Activated B cell treated with CpG ODN at 0.5 μM for 24 hours (primary cell): Measurements from ENCODE around the gene POLR2A. TPM values are rescaled to one million over a fixed set of nuclear protein-coding genes. Genes with fewer than 3 reads are reported as not detected.
A peak's percentile ranks its signal among the peaks of the same experiment; 100 is the strongest.

Source experiments
- ATAC-seq: fragments of 200-7000 bp; cut with Tn5 transposase; one replicate; pipeline ENCODE4 v1.10.0; 2021; ENCODE audit warnings: low read depth, mild to moderate bottlenecking, moderate library complexity
- CTCF ChIA-PET: fragments of 350-600 bp; sonication (Branson Sonifier 250); formaldehyde crosslinking; loops from one replicate; lab custom pipeline; 2021; ENCODE audit warnings: antibody characterized with exemption; lab: Charles Lee
- POLR2A ChIA-PET: fragments of 350-600 bp; sonication (Branson Sonifier 250); formaldehyde crosslinking; loops from one replicate; lab custom pipeline; 2021; ENCODE audit warnings: antibody characterized with exemption; lab: Charles Lee
- DNase-seq: peaks from one replicate; pipeline ENCODE4 v3.0.0; 2022
- H3K27ac Mint-ChIP-seq: one replicate; pipeline ENCODE4 v1.8.0; 2020; ENCODE audit warnings: mixed read lengths
- H3K27me3 Mint-ChIP-seq: one replicate; pipeline ENCODE4 v1.8.0; 2021; ENCODE audit warnings: mixed read lengths
- H3K36me3 Mint-ChIP-seq: one replicate; pipeline ENCODE4 v1.8.0; 2021; ENCODE audit warnings: low read depth, mixed read lengths
- H3K4me1 Mint-ChIP-seq: one replicate; pipeline ENCODE4 v1.8.0; 2021; ENCODE audit warnings: mixed read lengths
- H3K4me3 Mint-ChIP-seq: one replicate; pipeline ENCODE4 v1.8.0; 2020; ENCODE audit warnings: mild to moderate bottlenecking, mixed read lengths
- H3K9me3 Mint-ChIP-seq: one replicate; pipeline ENCODE4 v1.8.0; 2020; ENCODE audit warnings: mixed read lengths
- intact Hi-C: fragments of 100-400 bp; cut with micrococcal nuclease; formaldehyde crosslinking; loops from one replicate; pipeline ENCODE4 v1.15.1; 2024
- total RNA-seq: library from RNA; stranded (reverse); gene quantifications from 2 replicates; pipeline ENCODE4 v1.2.3, GENCODE V29; 2022
- TF ChIP-seq, protein P1 (sequence below): fragments of 200-600 bp; IDR thresholded peaks from one replicate; pipeline ENCODE4 v1.8.0; 2022; ENCODE audit warnings: antibody characterized with exemption, mild to moderate bottlenecking

The POLR2A gene
- total RNA-seq, 1 donor from 2014 or later: 162 TPM

DNA sequence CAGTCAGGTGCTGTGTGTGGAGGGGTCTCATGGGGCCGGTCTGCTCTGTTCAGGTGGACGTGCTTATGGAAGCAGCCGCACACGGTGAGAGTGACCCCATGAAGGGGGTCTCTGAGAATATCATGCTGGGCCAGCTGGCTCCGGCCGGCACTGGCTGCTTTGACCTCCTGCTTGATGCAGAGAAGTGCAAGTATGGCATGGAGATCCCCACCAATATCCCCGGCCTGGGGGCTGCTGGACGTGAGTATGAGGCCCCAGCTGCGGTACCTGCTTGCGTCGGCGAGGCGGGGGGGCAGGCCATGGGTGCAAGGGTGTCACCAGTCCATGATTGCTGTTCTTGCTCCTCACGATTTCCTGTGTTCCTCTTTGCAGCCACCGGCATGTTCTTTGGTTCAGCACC is 27.9 kb downstream of the POLR2A start:
- H3K4me3 Mint-ChIP-seq: no peak overlapping the region
- ATAC-seq (no peak), DNase-seq (no peak)
- POLR2A ChIA-PET: interaction anchor here (4.4 kb wide), 1 partner anchor 47 kb away, joined by 98 read pairs; the partner anchor contains the start of genes SENP3 and TNFSF13
- H3K27ac Mint-ChIP-seq: no peak overlapping the region
- peaks cover 75% of the 10 kb centered on the region for H3K36me3 Mint-ChIP-seq
- no peaks in the 10 kb centered on the region for H3K27me3 Mint-ChIP-seq
- intact Hi-C loops: no loop called here
- TF ChIP-seq, protein P1, sequence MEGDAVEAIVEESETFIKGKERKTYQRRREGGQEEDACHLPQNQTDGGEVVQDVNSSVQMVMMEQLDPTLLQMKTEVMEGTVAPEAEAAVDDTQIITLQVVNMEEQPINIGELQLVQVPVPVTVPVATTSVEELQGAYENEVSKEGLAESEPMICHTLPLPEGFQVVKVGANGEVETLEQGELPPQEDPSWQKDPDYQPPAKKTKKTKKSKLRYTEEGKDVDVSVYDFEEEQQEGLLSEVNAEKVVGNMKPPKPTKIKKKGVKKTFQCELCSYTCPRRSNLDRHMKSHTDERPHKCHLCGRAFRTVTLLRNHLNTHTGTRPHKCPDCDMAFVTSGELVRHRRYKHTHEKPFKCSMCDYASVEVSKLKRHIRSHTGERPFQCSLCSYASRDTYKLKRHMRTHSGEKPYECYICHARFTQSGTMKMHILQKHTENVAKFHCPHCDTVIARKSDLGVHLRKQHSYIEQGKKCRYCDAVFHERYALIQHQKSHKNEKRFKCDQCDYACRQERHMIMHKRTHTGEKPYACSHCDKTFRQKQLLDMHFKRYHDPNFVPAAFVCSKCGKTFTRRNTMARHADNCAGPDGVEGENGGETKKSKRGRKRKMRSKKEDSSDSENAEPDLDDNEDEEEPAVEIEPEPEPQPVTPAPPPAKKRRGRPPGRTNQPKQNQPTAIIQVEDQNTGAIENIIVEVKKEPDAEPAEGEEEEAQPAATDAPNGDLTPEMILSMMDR: no peak
- CTCF ChIA-PET: interaction anchor here (1.6 to 14.2 kb wide), 2 partner anchors 47 to 77 kb away, joined by 13 to 364 read pairs; partner anchors contain the start of genes SENP3, SOX15 and TNFSF13
- no peaks in the 10 kb centered on the region for H3K9me3 Mint-ChIP-seq
- H3K4me1 Mint-ChIP-seq: no peaks in the 10 kb centered on the region

DNA sequence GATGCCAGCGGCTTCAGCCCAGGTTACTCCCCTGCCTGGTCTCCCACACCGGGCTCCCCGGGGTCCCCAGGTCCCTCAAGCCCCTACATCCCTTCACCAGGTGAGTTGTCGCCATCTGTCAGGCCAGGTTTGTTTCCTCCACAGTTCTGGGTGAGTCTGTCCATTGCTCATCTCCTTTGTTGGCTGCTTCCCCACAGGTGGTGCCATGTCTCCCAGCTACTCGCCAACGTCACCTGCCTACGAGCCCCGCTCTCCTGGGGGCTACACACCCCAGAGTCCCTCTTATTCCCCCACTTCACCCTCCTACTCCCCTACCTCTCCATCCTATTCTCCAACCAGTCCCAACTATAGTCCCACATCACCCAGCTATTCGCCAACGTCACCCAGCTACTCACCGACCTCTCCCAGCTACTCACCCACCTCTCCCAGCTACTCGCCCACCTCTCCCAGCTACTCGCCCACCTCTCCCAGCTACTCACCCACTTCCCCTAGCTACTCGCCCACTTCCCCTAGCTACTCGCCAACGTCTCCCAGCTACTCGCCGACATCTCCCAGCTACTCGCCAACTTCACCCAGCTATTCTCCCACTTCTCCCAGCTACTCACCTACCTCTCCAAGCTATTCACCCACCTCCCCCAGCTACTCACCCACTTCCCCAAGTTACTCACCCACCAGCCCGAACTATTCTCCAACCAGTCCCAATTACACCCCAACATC is 28.8 kb downstream of the POLR2A start:
- intact Hi-C loops: no loop called here
- Mint-ChIP-seq H3K4me1 (no peaks in the 10 kb centered on the region), H3K4me3 (no peak overlapping the region), H3K27ac (no peak overlapping the region), H3K36me3 (peaks cover 67% of the 10 kb centered on the region), H3K27me3 (no peaks in the 10 kb centered on the region), H3K9me3 (no peaks in the 10 kb centered on the region)
- DNase-seq: no peak
- TF ChIP-seq, protein P1: no peak
- no peak for ATAC-seq
- CTCF ChIA-PET: interaction anchor here (0.7 to 14.2 kb wide), 13 partner anchors 9 to 179 kb away, joined by 3 to 364 read pairs (median 9); partner anchors contain the start of genes SENP3, SOX15, TMEM95 and TNFSF13
- POLR2A ChIA-PET: interaction anchor here (0.9 to 4.4 kb wide), 4 partner anchors 29 to 76 kb away, joined by 4 to 98 read pairs (median 5); partner anchors contain the start of genes POLR2A, SENP3 and TNFSF13

DNA sequence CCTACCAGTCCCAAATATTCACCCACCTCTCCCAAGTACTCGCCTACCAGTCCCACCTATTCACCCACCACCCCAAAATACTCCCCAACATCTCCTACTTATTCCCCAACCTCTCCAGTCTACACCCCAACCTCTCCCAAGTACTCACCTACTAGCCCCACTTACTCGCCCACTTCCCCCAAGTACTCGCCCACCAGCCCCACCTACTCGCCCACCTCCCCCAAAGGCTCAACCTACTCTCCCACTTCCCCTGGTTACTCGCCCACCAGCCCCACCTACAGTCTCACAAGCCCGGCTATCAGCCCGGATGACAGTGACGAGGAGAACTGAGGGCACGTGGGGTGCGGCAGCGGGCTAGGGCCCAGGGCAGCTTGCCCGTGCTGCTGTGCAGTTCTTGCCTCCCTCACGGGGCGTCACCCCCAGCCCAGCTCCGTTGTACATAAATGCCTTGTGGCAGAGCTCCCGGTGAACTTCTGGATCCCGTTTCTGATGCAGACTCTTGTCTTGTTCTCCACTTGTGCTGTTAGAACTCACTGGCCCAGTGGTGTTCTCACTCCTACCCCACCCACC is 29.8 kb downstream of the POLR2A start:
- ChIA-PET POLR2A (interaction anchor here (0.6 to 4.4 kb wide), 6 partner anchors 9 to 75 kb away, joined by 3 to 98 read pairs (median 6); partner anchors contain the start of genes POLR2A, SENP3 and TNFSF13), CTCF (interaction anchor here (0.8 to 14.2 kb wide), 24 partner anchors 9 to 303 kb away, joined by 3 to 364 read pairs (median 5); partner anchors contain the start of genes MPDU1, SENP3, SOX15 and TMEM95)
- no peak overlapping the region for H3K4me3 Mint-ChIP-seq
- TF ChIP-seq, protein P1: no peak
- ATAC-seq (no peak), DNase-seq (no peak)
- H3K9me3 Mint-ChIP-seq: no peaks in the 10 kb centered on the region
- H3K36me3 Mint-ChIP-seq: peaks cover 57% of the 10 kb centered on the region
- no peaks in the 10 kb centered on the region for H3K27me3 Mint-ChIP-seq
- intact Hi-C loops: loop anchor here (1.0 to 2.0 kb wide), 4 partner anchors 47 to 174 kb away; partner anchors contain the start of genes SENP3 and WRAP53
- H3K4me1 Mint-ChIP-seq: no peaks in the 10 kb centered on the region
- H3K27ac Mint-ChIP-seq: no peak overlapping the region

DNA sequence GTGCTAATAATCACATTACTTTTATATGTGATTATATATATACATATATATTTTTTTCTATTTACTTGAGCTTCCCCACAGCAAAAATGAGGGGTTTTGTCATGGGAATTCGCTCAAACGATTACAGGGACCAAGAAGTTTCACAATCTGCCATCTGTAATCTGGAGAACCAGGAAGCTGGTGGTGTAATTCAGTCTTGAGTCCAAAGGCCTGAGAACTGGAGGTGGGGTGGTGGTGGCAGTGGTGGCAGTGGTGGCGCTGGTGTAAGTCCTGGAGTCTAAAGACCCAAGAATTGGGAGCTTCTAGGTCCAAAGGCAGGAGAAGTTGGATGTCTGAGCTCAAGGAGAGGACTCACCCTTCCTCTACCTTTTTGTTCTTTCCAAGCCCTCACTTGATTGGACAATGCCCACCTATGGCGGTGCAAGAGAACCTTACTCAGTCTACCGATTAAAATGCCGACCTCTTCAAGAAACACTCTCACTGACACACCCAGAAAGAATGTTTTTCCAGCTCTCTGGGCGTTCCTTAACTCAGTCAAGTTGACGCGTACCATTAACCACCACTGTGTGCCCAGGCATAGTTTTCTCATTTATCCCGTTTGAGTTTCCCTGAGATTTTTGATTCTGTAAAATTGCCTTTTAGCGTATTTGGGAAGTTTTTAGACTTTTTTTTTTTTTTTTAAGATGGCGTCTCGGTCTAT is 31.9 kb downstream of the POLR2A start:
- TF ChIP-seq, protein P1: no peak
- Mint-ChIP-seq H3K4me3 (no peak overlapping the region), H3K36me3 (peaks cover 37% of the 10 kb centered on the region), H3K4me1 (no peaks in the 10 kb centered on the region), H3K27me3 (no peaks in the 10 kb centered on the region), H3K27ac (peak overlapping the region; percentile 35), H3K9me3 (no peaks in the 10 kb centered on the region)
- ChIA-PET POLR2A (interaction anchor here (0.7 to 4.4 kb wide), 6 partner anchors 32 to 87 kb away, joined by 3 to 98 read pairs (median 5); partner anchors contain the start of genes MPDU1, POLR2A, SENP3 and TNFSF13), CTCF (interaction anchor here (0.7 to 14.2 kb wide), 10 partner anchors 16 to 80 kb away, joined by 3 to 364 read pairs (median 10); partner anchors contain the start of genes MPDU1, SENP3, SOX15 and TMEM102)
- ATAC-seq: no peak
- intact Hi-C loops: loop anchor here (2.0 kb wide), 1 partner anchor 159 kb away; no protein-coding TSS in a partner anchor
- no peak for DNase-seq
